Measurements from ENCODE around the gene CALN1. TPM values are rescaled to one million over a fixed set of nuclear protein-coding genes. Genes with fewer than 3 reads are reported as not detected.

The CALN1 gene
- polyA plus RNA-seq, 1 donor from 2014 or later: 7.8 TPM

- Histone ChIP-seq H3K27ac (ENCODE audit: low read length) (no peak overlapping the region), H3K36me3 (ENCODE audit: insufficient read depth, low read length) (no peaks in the 10 kb centered on the region), H3F3A (ENCODE audit: insufficient read depth, low read length, poor library complexity, severe bottlenecking) (no peaks in the 10 kb centered on the region), H3K79me2 (replicated peaks; ENCODE audit: insufficient read depth, low read length) (no peaks in the 10 kb centered on the region), H4K20me1 (ENCODE audit: insufficient read depth) (no peaks in the 10 kb centered on the region), H3K4me3 (ENCODE audit: low read length) (no peak overlapping the region), H2AFZ (ENCODE audit: low read depth, low read length) (no peak overlapping the region), H3K9me3 (ENCODE audit: low read length) (no peaks in the 10 kb centered on the region), H3K9me2 (ENCODE audit: insufficient read depth, low read length) (no peaks in the 10 kb centered on the region), H3K9ac (ENCODE audit: low read length) (no peak overlapping the region), H3K27me3 (ENCODE audit: insufficient read depth, low read depth, low read length) (no peaks in the 10 kb centered on the region), H3K4me2 (ENCODE audit: low read length) (no peak overlapping the region)
- TF ChIP-seq EZH2 (IDR thresholded peaks at IDR 0.05; ENCODE audit: borderline replicate concordance, insufficient read depth, low read length, poor library complexity, severe bottlenecking): no peak
- TF ChIP-seq SMC3 (conservative IDR thresholded peaks at IDR 0.05; ENCODE audit: poor library complexity): no peak
- TF ChIP-seq EP300 (conservative IDR thresholded peaks at IDR 0.05; ENCODE audit: poor library complexity, severe bottlenecking): no peak
- TF ChIP-seq POLR2AphosphoS5 (IDR thresholded peaks at IDR 0.05): no peak
- TF ChIP-seq REST (IDR thresholded peaks at IDR 0.05; ENCODE audit: borderline replicate concordance): no peak
- no peak for TF ChIP-seq RAD21 (conservative IDR thresholded peaks at IDR 0.05)
- TF ChIP-seq CTCF (IDR thresholded peaks at IDR 0.05; ENCODE audit: poor library complexity, severe bottlenecking): no peak
- no peak for TF ChIP-seq TAF1 (IDR thresholded peaks at IDR 0.05; ENCODE audit: low read depth)
- TF ChIP-seq MXI1 (conservative IDR thresholded peaks at IDR 0.05; ENCODE audit: poor library complexity, severe bottlenecking): no peak
Measured at GRCh38 chr7:72244826-72245398, 167.2 kb downstream of the CALN1 start.

GRCh38 chr7:72243329-72243728 is 168.8 kb downstream of the CALN1 start:
- Histone ChIP-seq H3K9me3 (ENCODE audit: low read length) (no peaks in the 10 kb centered on the region), H3K4me3 (ENCODE audit: low read length) (no peak overlapping the region), H3K4me2 (ENCODE audit: low read length) (no peak overlapping the region), H2AFZ (ENCODE audit: low read depth, low read length) (no peak overlapping the region), H3K36me3 (ENCODE audit: insufficient read depth, low read length) (no peaks in the 10 kb centered on the region), H4K20me1 (ENCODE audit: insufficient read depth) (no peaks in the 10 kb centered on the region), H3K27me3 (ENCODE audit: insufficient read depth, low read depth, low read length) (no peaks in the 10 kb centered on the region), H3K79me2 (replicated peaks; ENCODE audit: insufficient read depth, low read length) (no peaks in the 10 kb centered on the region), H3K27ac (ENCODE audit: low read length) (no peak overlapping the region), H3K9ac (ENCODE audit: low read length) (no peak overlapping the region), H3K9me2 (ENCODE audit: insufficient read depth, low read length) (no peaks in the 10 kb centered on the region), H3F3A (ENCODE audit: insufficient read depth, low read length, poor library complexity, severe bottlenecking) (no peaks in the 10 kb centered on the region)
- no peak for TF ChIP-seq EZH2 (IDR thresholded peaks at IDR 0.05; ENCODE audit: borderline replicate concordance, insufficient read depth, low read length, poor library complexity, severe bottlenecking)
- TF ChIP-seq SMC3 (conservative IDR thresholded peaks at IDR 0.05; ENCODE audit: poor library complexity): no peak
- TF ChIP-seq RAD21 (conservative IDR thresholded peaks at IDR 0.05): no peak
- TF ChIP-seq EP300 (conservative IDR thresholded peaks at IDR 0.05; ENCODE audit: poor library complexity, severe bottlenecking): no peak
- no peak for TF ChIP-seq MXI1 (conservative IDR thresholded peaks at IDR 0.05; ENCODE audit: poor library complexity, severe bottlenecking)
- TF ChIP-seq REST (IDR thresholded peaks at IDR 0.05; ENCODE audit: borderline replicate concordance): no peak

All from neural cell (in vitro differentiated cells).